ENCODE data around the gene ABLIM1. TPM values are rescaled to one million over a fixed set of nuclear protein-coding genes. Genes with fewer than 3 reads are reported as not detected.

Gene ABLIM1
- total RNA-seq, 4 donors from 2014 or later, result 41.2 to 128 (median 97.3) TPM

DNA sequence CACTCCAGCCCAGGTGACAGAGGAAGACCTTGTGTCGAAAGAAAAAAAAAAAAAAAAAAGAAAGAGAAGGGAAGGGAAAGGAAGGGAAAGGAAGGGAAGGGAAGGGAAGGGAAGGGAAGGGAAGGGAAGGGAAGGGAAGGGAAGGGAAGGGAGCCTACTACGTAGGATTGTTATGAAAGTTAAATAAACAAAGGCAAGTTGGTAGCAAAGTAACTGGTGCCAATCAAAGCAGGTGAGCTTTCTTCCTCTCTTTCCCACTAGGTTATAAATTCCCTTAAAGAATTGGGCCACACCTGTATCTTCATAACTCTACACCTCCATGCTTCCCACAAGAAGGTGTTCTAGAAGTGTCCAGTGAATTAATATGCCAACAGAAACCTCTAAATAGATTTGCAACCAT lies 157.4 kb downstream of the ABLIM1 start:
- intact Hi-C loops (cut with DNase I; ENCODE audit: low total_unique reads), result no loop called here
- Histone ChIP-seq H3K36me3 (no peaks in the 10 kb centered on the region), H3K4me3 (no peak overlapping the region), H3K4me1 (peaks cover 0 to 6% of the 10 kb centered on the region in 2 donors), H3K27me3 (no peaks in the 10 kb centered on the region), H3K27ac (no peak overlapping the region), H3K9me3 (no peaks in the 10 kb centered on the region)
- TF ChIP-seq POLR2A (IDR thresholded peaks at IDR 0.05), result no peak
- TF ChIP-seq, protein P1, sequence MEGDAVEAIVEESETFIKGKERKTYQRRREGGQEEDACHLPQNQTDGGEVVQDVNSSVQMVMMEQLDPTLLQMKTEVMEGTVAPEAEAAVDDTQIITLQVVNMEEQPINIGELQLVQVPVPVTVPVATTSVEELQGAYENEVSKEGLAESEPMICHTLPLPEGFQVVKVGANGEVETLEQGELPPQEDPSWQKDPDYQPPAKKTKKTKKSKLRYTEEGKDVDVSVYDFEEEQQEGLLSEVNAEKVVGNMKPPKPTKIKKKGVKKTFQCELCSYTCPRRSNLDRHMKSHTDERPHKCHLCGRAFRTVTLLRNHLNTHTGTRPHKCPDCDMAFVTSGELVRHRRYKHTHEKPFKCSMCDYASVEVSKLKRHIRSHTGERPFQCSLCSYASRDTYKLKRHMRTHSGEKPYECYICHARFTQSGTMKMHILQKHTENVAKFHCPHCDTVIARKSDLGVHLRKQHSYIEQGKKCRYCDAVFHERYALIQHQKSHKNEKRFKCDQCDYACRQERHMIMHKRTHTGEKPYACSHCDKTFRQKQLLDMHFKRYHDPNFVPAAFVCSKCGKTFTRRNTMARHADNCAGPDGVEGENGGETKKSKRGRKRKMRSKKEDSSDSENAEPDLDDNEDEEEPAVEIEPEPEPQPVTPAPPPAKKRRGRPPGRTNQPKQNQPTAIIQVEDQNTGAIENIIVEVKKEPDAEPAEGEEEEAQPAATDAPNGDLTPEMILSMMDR (IDR thresholded peaks at IDR 0.05), result no peak
- DNase-seq, result no peak

DNA sequence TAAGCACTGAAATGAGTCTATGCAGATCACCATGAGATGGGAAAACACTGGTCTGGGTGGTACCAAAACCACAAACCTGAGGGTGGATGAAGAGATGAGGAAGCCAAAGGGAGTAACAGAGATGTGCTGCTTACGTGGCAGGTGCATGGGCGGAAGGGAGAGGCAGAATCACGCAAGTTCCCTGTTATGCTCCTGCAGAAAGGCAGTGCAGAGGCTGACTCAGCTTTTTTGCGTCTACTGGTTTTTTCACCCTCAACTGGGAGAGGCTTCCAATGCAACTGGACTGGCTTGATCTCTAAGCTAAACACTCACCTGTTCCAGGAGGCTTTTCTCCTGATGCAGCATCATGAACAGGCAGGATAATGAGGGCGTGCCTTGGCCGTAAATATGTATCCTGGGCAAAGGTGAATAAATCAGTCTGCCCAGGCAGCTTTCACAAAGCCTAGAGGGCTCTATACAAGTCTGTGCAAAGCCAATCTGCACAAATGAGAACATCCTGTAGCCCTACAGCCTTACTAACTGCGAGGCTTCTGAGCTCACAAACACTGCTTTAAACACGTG lies 158.4 kb downstream of the ABLIM1 start:
- intact Hi-C loops (cut with DNase I; ENCODE audit: low total_unique reads), result no loop called here
- no peak for DNase-seq
- Histone ChIP-seq H3K4me3 (no peak overlapping the region), H3K27ac (no peak overlapping the region), H3K9me3 (no peaks in the 10 kb centered on the region), H3K4me1 (peaks cover 0 to 4% of the 10 kb centered on the region in 2 donors), H3K27me3 (no peaks in the 10 kb centered on the region), H3K36me3 (no peaks in the 10 kb centered on the region)
- no peak for TF ChIP-seq POLR2A (IDR thresholded peaks at IDR 0.05)
- TF ChIP-seq, protein P1 (IDR thresholded peaks at IDR 0.05), result no peak

DNA sequence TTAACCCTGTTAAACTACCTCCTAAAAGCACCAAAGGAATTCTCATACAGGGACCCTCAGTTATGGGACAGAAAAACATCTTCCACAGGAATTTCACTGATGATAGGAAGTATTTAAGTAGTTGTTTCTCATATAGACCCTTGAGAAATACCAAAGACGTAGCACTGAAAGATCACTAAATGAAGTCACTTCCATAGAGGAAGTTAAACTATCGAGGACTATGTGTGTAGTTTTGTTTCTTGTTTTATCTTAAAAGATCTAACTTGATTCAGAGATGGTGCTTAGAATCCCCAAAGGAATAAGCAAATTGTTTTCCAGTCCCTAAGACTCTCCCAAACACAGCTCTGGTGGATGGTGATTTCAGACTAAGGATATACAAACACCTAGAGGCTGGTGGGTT lies 159.0 kb downstream of the ABLIM1 start:
- H3K4me3 ChIP-seq, result no peak overlapping the region
- H3K27ac ChIP-seq, result no peak overlapping the region
- H3K36me3 ChIP-seq, result no peaks in the 10 kb centered on the region
- TF ChIP-seq, protein P1 (IDR thresholded peaks at IDR 0.05), result no peak
- TF ChIP-seq POLR2A (IDR thresholded peaks at IDR 0.05), result no peak
- intact Hi-C loops (cut with DNase I; ENCODE audit: low total_unique reads), result no loop called here
- H3K9me3 ChIP-seq, result no peaks in the 10 kb centered on the region
- no peaks in the 10 kb centered on the region for H3K27me3 ChIP-seq
- DNase-seq, result no peak
- no peaks in the 10 kb centered on the region for H3K4me1 ChIP-seq

DNA sequence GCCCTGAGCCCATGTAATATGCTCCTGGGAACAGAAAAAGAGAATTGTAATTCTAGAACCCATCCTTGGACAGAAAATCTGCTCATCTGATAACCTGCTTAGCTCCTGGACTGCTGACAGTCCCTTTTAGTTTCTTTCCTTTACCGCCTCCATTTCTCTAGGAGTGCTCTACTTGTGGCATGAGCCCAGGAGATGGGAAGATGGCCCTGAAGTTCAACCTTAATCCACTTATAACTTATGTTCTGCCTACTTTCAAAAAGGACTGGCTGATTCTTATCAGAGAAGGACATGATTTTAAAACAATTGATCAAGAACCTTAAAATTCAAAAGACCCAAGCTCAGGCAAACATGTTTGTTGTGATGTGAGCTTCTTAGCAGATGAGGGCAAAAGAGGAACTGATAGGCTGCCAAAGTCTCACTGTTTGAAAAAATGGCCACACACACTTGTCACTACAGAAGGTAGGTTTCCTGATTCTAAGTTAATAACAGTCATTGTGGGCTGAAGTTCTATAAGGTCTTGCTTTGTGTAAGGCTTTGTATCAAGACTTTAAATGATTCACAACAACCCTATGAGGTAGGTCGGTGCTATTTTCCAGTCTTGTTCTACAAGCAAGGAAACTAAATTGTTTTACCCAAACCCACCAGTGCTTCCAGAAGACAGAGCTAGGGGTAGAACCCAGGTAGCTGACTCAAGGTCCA lies 159.5 kb downstream of the ABLIM1 start:
- Histone ChIP-seq H3K9me3 (no peaks in the 10 kb centered on the region), H3K27me3 (no peaks in the 10 kb centered on the region), H3K27ac (no peak overlapping the region), H3K36me3 (no peaks in the 10 kb centered on the region), H3K4me3 (no peak overlapping the region), H3K4me1 (no peaks in the 10 kb centered on the region)
- DNase-seq, result no peak
- TF ChIP-seq POLR2A (IDR thresholded peaks at IDR 0.05), result no peak
- TF ChIP-seq, protein P1 (IDR thresholded peaks at IDR 0.05), result no peak
- intact Hi-C loops (cut with DNase I; ENCODE audit: low total_unique reads), result no loop called here

DNA sequence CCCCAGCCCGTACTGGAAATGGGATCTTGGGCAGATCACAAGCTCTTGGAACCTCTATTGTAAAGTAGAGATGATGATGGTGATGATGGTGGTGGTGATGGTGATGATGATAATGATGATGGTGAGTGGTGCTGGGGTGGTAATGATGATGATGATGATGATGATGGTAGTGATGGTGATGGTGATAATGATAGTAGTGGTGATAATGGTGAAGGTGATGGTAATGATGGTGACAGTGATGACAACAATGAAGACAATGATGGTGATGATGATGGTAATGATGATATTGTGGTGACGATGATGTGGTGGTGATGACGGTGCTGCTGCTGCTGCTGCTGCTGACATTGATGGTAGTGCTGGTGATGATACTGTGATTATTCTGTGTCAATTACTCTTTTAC lies 162.8 kb downstream of the ABLIM1 start:
- TF ChIP-seq POLR2A (IDR thresholded peaks at IDR 0.05), result no peak
- TF ChIP-seq, protein P1 (IDR thresholded peaks at IDR 0.05), result no peak
- H3K36me3 ChIP-seq, result no peaks in the 10 kb centered on the region
- intact Hi-C loops (cut with DNase I; ENCODE audit: low total_unique reads), result no loop called here
- H3K9me3 ChIP-seq, result no peaks in the 10 kb centered on the region
- no peaks in the 10 kb centered on the region for H3K4me1 ChIP-seq
- no peaks in the 10 kb centered on the region for H3K27me3 ChIP-seq
- H3K4me3 ChIP-seq, result no peak overlapping the region
- H3K27ac ChIP-seq, result no peak overlapping the region
- DNase-seq, result no peak
